GM19025 (cell line): Measurements from ENCODE around the gene DUSP8.

Experiments used
- ATAC-seq: cut with Tn5 transposase; IDR thresholded peaks from one replicate; pipeline ENCODE4 v1.9.1; 2021; ENCODE audit warnings: mild to moderate bottlenecking, low read depth, moderate library complexity; ENCODE audit not compliant: unreplicated experiment

DUSP8 gene

DNA sequence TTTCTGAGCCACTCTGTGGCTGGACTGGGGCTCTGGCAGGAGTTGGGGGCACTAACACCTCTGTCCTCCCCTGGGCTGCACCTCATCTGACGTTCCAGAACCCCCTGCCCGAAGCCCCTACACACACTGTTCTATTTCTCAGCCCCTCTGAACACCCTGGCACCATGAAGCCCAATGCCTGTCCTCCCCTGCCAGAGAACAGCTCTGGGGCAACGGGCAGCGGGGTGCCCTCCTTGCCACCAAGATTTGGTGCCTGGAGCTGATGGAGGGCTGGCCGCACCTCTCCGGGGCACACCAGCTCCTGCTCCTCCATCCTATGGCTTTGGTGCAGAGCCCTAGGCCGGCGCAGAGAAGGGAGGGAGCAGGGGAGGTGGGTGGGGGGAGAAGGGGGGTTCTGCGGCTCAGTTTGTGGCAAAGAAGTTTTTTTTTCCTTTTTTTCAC is 16.3 kb downstream of the DUSP8 start:
- ATAC-seq, result no peak

DNA sequence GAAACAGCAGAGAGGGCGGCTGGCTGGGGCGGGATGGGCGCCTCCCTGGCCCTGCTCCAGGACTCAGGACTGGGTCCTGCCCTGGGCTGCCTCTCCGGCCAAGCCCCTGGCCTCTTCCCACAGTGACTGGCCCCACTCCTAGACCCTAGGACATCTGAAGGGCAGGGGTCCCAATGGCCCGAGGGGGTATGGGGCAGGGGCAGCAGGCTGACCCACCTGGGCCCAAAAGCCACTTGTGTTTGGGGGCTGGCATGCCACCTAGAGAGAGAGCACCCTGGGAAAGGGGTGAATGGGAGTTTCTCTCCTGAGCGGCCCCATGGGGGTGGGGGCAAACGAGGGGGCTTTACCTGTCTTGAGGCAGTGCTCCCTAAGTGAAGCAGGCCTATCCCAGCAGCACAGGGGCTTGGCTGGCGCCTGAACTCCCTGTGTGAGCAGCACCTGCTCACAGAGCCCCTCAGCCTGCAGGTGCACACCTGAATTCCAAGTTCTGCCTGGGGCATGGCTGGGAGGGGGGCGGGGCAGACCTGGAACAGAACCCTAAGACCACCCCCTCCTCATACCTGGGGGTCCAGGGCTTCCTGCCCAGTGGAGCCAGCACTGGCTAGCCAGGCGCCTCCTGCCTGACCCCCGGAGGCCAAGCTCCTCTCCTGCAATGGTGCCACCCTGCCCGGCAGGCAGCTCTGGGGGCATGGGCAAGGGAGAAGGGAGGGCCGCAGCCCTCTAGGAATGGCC is 16.9 kb downstream of the DUSP8 start:
- no peak for ATAC-seq

DNA sequence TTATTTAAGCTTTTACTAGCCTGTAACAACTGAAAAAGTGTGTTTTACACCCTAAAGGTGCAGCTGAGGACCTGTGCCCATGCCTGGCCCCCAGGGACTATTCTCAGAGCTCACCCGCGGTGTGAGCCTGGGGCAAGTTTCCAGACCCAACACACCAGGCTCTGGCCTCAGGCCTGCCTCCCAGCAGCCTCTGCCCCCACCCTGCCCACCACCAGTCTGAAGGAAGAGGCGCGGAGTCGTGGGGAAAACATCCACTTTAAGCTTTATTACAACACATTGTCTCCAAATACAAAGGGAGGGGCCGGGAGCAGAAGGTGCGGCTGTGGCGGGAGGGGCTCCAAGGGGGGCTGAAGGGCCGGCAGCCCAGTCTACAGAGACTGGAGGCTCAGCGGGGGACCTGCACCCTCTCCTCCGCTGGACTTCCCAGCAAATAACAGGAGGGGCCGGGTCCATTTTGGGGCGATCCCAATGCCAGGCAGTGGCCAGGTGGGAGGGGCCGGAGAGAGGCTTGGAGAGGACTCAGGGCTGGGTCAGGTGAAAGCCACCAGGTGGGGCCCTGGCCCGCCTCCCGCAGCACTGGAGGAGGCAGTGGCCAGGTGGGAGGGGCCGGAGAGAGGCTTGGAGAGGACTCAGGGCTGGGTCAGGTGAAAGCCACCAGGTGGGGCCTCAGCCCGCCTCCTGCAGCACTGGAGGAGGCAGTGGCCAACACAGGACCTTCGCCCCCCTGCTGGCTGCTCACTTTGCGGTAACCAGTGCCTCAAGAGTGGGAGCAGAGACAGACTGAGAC is 18.1 kb downstream of the DUSP8 start:
- ATAC-seq, result no peak

DNA sequence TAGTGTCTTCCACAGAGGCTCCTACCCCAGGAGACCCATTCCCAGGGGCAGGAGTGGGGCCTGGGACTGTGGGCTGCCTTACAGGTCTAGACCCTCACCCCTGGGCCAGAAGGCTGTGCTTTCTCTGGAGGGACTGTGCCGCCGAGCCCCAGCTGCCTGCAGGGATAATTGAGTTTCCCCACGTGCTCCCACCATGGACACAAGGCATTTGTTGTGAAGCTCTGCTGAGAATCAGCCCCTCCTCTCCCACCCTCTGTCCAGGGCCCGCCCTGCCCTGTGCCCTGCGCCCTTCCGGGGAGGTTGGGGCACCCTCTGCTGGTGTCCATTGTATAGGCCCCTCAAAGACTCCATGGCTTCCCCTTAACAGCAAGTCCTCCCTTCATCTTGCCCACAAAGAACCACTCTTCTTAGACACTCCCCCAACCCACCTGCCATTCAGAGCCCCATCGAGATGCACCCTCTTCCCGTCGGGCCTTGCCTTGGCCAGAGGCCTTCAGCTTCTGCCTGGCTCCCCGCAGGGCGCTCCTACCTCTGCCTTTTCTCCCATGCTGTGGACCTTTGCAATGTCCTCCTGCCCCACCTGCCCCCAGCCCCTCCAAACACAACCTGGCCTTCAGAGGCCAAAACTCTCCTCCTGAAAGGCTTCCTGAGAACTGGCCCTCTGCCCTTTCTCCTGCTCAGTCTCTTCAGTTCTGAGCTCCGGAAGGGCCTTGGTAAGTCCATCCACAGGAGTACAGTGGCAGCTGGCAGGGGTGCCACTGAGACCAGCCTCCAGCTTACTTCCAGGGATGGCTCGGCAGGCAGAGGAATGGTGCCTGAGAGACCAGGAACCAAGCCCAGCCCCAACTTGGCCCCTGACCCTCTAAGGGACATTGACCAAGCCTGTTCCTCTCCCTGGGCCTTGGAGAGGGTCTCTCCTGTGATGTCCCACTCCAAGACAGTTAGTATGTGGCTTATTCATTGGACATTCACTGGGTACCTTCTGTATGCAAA is 22.4 kb downstream of the DUSP8 start:
- ATAC-seq, result no peak

DNA sequence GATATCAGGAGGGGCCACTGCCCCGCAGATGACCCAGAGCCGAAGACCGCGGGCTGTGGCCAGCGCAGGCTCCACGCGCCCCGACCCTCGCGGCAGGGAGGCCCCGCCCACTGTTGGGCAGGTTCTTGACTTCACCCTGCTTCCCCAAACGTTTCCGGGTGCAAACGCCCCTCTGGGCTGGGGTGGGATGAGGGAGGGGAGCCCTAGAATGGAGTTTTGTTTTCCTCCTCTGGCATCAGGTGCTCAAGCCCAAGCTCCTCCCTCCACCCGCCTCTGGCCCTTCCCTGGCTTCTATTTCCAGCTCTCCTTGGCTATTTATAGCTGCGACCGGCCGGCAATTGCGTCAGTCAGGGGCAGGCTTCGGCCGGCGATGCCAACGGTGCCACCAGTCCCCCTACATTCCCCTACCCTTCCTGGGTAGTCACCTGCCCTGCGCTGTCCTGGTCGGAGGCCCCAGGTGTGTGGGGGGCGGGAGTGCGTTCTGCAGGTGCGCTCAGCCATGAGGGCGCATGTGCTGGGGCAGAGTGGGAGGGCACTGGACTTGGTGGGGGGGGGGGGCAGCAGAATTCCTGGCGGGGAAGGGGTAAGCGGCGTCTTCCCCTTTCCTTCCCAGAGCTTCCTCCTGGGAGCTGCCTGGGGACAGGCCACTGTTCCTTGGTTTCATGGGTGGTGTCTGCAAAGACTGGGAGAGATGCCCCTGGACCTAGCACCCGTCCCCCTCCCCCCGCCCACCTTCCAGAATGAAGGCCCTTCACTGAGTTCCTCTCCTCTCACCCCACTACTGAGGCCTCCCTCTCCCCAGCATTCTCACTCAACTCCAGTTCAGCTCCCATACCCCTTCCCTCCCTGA is 23.6 kb downstream of the DUSP8 start:
- ATAC-seq, result no peak

DNA sequence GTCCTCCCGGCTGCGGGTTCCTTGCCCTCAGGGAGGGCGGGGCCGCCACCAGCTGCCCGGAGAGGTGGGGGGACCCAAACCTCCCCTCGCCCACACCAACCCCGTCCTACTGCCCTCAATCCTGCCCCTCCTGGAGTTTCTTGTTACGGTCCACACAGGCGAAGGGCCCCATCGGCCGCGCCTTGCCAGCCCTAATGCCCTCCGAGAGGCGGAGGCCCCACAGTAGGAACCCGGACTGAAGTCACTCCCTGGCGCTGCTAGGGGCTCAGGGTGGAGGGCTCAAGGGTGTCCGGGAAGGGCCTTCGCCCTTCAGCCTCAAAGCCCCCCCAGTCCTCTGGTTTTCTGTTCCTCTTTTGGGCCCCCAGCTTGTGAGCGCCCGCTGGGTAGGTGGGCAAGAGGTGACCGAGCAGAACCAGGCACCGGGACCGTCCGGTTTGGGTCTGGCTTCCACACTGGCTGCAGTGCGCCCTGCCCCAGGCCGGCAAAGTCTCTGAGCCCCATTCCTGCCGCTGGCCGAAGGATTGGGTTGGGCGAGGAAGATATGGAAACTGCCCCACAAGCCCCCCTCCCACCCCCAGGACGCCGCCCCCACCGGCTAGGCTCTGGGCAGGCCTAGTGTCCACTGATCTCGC is 24.5 kb downstream of the DUSP8 start:
- no peak for ATAC-seq

DNA sequence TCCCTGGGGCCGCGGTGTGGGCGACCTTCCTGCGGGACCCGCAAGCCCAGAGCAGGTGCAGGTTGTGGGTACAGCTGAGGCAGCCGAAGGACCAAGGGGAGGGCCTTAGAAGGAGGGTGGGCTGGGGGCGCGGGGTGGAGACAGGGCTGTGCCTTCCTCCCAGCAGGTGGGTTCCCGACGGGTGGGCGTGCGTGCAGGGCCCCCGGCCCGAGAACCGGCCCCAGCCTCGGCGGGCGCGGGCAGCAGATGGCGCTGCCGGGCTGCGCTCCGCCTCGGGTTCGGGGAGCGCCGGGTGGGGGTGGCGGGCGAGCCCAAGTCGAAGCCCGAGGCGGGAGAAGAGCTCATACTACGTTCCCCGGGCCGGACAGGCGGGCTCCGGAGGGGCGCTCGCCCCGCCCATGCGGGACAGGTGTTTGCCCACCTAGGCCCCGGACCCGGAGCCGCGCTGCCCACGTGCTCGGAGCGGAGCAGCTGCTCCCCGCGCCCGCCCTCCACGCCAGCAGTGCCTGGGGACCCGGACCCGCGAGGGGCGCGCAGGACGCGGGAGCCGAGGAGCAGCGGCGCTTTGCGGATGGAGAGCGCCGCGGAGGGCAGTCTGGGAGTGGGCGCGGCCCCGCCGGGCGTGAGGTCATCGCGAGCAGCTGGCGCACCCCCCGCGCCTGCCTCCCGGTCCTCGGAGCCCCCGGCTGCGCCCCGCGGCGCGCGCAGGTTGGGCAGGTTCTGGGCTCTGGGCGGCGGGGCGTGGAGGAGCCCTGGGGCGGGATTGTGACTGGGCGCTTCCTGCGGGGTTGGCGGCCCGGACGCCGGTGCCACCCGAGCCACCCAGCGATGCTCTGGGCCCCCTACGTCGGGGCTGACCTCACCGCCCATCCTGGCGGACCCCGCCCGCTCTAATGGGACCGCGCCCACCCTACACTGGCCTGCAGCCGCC is 25.3 kb downstream of the DUSP8 start:
- ATAC-seq, result no peak

DNA sequence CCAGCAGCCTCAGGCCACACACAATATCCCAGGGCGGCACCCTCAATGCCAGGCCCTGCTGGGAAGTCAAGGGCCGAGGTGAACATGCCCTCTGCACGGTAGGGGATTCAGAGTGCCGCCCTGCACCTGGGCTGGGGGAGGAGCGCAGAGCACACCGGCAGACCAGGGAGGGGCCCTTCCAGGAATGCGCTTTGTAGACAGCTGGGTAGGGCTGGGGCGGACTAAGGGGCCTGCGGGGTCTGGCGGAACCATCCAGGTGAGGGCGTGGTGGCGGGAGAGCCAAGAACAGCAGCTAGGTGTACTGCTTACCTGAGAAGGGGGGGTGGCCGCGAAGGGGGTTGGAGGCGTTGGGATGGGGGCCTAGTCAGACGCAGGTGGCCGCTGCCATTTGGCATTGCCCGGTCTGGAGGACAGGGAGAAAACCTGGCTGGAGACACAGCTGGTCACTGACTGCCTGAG is 26.0 kb downstream of the DUSP8 start:
- no peak for ATAC-seq

DNA sequence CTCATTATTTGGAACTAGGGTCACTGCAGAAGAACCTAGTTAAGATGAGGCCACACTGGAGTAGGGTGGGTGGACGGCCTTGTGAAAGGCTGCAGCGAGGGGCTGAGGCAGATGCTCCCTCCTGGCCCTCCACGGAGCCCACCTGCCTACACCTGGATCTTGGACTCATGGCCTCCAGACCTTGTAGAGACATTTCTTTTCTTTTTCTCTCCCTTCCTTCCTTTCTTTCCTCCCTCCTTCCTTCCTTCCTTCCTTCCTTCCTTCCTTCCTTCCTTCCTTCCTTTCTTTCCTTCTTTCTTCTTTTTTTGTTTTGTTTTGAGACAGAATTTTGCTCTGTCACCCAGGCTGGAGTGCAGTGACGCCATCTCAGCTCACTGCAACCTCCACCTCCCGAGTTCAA is 26.6 kb downstream of the DUSP8 start:
- ATAC-seq, result no peak

DNA sequence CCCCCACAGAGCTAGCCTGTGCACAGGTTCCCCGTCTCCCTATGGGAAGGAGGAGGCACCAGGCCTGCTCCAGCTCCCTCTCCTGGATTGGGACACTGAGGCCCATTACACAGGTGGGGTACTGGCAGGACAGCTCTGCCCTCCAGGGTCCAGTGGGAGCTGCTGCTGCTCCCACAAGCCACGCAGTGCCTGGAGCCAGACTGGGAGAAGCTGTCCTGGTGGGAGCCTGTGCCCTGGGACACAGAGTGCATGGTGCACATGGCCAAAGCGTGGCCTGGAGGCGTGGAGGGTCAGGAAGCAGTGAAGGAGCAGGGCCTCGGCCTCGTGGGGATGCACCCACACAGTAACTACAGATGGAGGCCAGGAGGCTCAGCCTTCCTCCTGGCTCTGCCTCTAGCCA is 27.5 kb downstream of the DUSP8 start:
- no peak for ATAC-seq

DNA sequence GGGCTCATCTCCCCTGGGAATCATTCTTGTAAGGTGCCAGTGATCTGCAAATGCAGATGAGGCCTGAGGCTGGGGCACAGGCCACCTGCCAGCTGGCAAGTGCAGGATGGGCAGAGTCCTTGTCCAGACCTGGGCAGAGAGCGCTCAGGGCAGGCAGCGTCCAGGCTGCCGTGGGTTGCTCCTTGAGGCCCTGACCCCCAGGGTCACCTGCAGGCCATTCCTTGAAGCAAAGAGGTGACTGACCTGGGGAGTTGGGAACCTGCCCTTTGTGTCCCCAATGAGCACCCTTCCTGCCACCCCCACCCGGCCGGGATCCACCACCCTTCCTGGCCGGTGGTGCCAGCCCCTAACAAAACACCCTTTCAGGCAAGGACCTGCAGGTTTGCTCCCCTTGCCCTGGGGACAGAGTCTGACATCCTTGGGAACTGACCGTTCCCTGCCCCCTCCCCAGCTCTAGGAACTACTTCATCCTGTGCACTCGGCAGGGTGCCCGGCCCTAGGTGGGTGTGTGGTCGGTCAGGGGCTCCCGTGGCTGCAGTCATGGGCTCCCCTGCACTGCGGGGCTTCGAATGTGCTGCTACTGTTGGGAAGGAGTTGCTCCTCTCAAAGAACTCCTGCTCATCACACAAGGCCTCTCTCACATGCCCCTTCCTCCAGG is 28.3 kb downstream of the DUSP8 start:
- no peak for ATAC-seq

DNA sequence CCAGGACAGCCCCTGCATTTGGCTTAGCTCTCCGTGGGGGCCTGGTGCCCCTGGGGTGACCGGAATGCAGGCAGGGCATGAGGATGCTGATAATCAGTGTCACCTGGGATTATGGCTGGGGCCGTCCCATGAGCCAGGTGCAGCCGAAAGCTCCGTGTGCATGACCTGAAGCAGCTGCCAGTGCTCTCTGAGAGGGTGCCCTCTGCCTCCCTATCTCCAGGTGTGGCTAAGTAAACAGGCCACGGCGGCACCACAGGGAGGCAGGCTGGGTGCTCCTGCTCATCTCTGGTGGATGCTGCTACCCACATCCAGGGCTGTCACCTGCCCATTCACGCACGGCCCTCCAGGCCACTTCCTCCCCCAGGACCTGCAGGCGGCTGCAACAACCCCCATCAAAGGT is 29.8 kb downstream of the DUSP8 start:
- ATAC-seq, result no peak

DNA sequence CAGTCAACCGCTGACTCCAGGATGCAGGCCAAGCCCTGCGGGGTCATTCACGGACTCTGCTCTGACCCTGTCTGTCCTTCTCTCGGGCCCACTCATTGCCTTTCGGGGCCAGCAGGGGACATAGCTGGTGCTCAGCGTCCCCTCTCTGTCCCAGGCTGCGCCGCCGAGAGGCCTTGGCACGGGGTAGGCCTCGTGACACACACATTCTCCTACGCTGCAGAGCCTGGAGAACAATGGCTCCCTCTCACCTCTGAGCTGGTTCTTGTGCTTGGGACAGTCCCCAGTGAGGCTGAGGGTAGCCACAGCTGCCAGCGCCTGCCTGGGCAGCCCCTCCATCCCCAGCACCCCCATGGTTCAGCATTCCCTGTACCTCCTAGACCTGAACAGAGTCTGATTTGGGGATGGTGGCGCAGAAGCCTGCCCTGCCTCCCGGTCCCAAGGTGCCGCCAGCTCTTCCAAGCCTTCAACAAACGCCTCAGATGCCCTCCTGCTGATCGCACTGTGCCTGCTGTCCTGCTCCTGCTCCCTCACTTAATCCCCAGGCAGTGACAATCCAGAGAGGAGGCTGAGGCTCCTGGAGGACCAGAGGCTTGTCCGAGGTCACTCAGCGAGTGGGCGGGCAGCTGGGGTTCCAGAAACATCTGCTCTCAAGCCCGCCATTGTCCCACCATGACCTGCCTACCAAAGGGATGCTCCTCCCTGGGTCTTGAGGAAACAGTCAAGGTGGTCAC is 30.4 kb downstream of the DUSP8 start:
- ATAC-seq, result no peak

DNA sequence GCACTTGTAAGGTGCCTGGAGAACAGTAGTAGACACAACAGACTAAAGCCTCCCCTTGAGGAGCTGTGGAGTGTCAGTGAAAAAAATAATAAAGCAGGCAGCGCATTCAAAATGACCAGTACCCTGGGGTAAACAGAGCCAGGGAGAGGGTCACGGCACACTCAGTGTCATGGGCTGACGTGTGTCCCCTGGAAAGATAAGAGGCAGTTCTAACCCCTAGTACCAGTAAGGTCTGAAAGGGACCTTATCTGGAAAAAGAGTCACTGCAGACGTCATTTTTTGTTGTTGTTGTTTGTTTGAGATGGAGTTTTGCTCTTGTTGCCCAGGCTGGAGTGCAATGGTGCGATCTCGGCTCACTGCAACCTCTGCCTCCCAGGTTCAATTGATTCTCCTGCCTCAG is 32.0 kb downstream of the DUSP8 start:
- no peak for ATAC-seq

DNA sequence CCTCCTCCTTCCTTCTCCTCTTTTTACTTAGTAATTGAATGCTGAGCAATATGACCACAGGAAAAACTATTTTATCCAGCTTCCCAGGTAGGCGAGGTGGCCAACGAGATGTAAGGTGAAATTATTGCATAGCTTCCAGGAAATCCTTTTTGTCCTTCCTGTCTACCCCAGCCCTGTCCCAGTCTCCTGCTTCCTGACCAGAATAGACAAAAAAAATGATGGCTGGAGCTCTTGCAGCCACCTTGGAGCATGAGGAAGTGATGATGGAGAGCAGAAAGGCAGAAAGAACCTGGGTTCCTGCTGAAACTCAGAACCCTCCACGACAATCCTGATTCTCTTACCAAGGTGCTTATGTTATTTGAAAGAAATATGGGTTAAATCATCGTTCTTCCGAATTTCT is 33.9 kb downstream of the DUSP8 start:
- no peak for ATAC-seq

DNA sequence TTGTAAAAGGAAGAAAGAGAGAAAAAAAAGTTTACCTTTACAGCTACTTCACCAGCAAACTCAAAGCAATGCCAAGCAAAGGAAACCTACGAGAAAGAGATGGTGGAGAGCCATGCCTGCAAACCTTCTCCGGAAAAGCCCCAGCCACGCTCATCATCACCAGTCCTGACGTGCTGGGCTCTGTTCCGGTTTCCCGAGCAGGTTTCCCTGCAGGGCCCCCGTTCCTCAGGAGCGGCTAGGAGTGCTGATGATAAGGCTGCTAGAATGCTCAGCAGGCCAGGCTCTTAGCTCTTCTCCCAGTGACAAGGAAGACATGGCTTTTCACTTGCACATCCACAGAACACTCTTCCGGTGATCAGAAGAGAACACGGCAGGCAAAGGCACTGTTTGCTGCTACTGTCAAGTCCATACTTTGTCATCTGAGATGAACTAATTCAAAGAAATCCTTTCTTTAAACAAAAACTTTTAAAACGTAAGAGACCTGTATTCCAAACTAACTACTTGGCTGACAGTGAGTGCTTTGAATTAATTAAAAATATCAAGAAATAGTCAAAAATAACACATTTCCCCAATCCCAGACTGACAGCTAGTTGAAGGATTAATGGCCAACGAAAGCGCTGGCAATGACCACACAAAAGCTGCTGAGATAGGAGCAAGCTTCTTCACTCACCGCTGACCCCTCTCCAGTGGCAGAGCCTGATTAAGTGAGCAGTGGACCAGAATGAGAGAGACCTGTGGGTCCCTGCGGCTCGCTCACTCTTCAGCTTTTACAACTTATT is 35.8 kb downstream of the DUSP8 start:
- ATAC-seq, result no peak
